ENCODE measurements around the gene CCDC97. TPM values are rescaled to one million over a fixed set of nuclear protein-coding genes. Genes with fewer than 3 reads are reported as not detected.

Gene CCDC97
- total and polyA plus RNA-seq, 2 of the 8 experiments (the other 6 are each of a cell fraction or from before 2014, with no cell fraction given), result 19.8 to 27.1 TPM

DNA sequence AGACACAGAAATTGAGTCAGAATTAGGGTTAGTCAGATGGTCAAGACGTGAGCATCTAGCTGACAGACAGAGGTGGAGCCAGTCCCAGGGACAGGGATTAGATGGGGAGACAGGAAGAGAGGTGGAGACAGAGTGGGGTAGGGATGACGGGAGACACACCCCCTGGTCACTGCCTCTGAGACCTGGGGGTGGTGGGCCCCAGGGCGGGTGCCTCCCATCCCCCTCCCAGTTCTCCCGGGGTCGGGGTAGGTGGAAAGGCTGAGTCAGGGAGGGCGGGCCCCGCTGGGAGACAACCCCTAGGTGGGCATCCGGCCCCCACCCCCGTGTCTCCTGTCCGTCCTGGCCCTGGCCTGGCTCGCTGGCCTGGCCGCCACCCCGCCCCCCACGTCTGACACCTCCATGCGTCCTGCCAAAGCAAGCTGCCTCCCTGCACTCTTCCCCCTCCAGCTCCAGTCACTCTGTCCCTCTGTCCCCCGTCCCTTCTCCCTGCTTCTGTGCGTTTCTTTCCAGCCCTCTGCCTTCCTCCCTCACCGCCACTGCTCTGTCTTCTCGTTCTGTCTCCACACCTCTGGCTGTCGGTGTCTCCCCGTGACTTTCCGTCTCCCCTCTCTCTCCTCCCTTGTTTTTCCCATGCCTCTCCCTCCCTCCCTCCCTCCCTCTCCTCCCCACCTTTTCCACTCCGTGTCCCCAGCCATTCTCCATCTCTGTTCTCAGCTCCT is 15.1 kb downstream of the CCDC97 start (continued):
- TF ChIP-seq, protein P1, sequence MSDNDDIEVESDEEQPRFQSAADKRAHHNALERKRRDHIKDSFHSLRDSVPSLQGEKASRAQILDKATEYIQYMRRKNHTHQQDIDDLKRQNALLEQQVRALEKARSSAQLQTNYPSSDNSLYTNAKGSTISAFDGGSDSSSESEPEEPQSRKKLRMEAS (IDR thresholded peaks at IDR 0.05), result peak; percentile 53
- TF ChIP-seq SIN3A (conservative IDR thresholded peaks at IDR 0.05 in 1 of 2, IDR thresholded peaks at IDR 0.05 in 1 of 2; ENCODE audit: low read depth in 1 of 2, low read length in 2 of 2), result peak; percentile 67 to 78; a peak in 2 of 4 replicates

Data from H1 (cell line).